GM21717 (cell line): ENCODE results near the gene MBNL2.
A peak's percentile ranks its signal among the peaks of the same experiment; 100 is the strongest.

Source experiments
- ATAC-seq: cut with Tn5 transposase; IDR thresholded peaks from one replicate; pipeline ENCODE4 v1.9.1; 2021; ENCODE audit warnings: mild to moderate bottlenecking, moderate library complexity; ENCODE audit not compliant: unreplicated experiment

MBNL2 gene

GRCh38 chr13:97221989-97222700, at the start of gene MBNL2:
TSS of gene MBNL2 (plus strand) at chr13:97222333. CDS start at chr13:97276236, 53,903 bp downstream.
- peak; percentile 98 for ATAC-seq

- ATAC-seq = no peak
These were observed 47.5 kb upstream of the MBNL2 start for GRCh38 chr13:97174638-97175037.

- no peak for ATAC-seq
These were observed 47.1 kb upstream of the MBNL2 start for GRCh38 chr13:97175041-97175440.

- ATAC-seq = no peak
These were observed 42.6 kb upstream of the MBNL2 start for GRCh38 chr13:97179501-97179900.

GRCh38 chr13:97182111-97182890, 39.8 kb upstream of the MBNL2 start:
- ATAC-seq = no peak

- ATAC-seq = no peak
These were observed 36.8 kb upstream of the MBNL2 start for GRCh38 chr13:97185291-97185690.

GRCh38 chr13:97185751-97186150, 36.4 kb upstream of the MBNL2 start:
- ATAC-seq = no peak

- ATAC-seq = no peak
These were observed 33.9 kb upstream of the MBNL2 start for GRCh38 chr13:97188207-97188606.

- ATAC-seq = no peak
These were observed 32.2 kb upstream of the MBNL2 start for GRCh38 chr13:97189928-97190327.

GRCh38 chr13:97191142-97191541, 31.0 kb upstream of the MBNL2 start:
- no peak for ATAC-seq

- ATAC-seq = no peak
These were observed 30.5 kb upstream of the MBNL2 start for GRCh38 chr13:97191615-97192014.

- no peak for ATAC-seq
These were observed 30.0 kb upstream of the MBNL2 start for GRCh38 chr13:97192166-97192565.

- ATAC-seq = no peak
These were observed 28.6 kb upstream of the MBNL2 start for GRCh38 chr13:97193577-97193976.

GRCh38 chr13:97194479-97194878, 27.7 kb upstream of the MBNL2 start:
- ATAC-seq = no peak

- ATAC-seq = no peak
These were observed 25.8 kb upstream of the MBNL2 start for GRCh38 chr13:97196340-97196739.

GRCh38 chr13:97198753-97199152, 23.4 kb upstream of the MBNL2 start:
- ATAC-seq = peak; percentile 76

GRCh38 chr13:97199451-97199850, 22.7 kb upstream of the MBNL2 start:
- ATAC-seq = no peak

- ATAC-seq = no peak
These were observed 21.8 kb upstream of the MBNL2 start for GRCh38 chr13:97200081-97200942.

GRCh38 chr13:97202761-97203160, 19.4 kb upstream of the MBNL2 start:
- no peak for ATAC-seq

GRCh38 chr13:97205465-97205864, 16.7 kb upstream of the MBNL2 start:
- no peak for ATAC-seq

- ATAC-seq = no peak
These were observed 16.2 kb upstream of the MBNL2 start for GRCh38 chr13:97205982-97206381.
